GM12864 (cell line): Measurements from ENCODE around the gene ITFG1.
A peak's percentile ranks its signal among the peaks of the same experiment; 100 is the strongest.

ENCODE experiments used
- DNase-seq: peaks from one replicate; pipeline ENCODE4 v3.0.0-alpha.2; 2011; ENCODE audit warnings: low read depth
- H3K4me3 ChIP-seq: 2 replicates; pipeline ENCODE4 v1.5.1; 2011; ENCODE audit warnings: mild to moderate bottlenecking, low read depth, low read length, control low read depth
- CTCF ChIP-seq: IDR thresholded peaks from 2 replicates; pipeline ENCODE4 v1.5.1; 2011; ENCODE audit warnings: low read depth, mild to moderate bottlenecking, moderate library complexity, low read length, control low read depth, inconsistent platforms; ENCODE audit errors: missing control alignments

The ITFG1 gene

GRCh38 chr16:47150067-47150466 is 310.8 kb downstream of the ITFG1 start:
- no peak for DNase-seq
- no peak overlapping the region for H3K4me3 ChIP-seq
- no peak for TF ChIP-seq CTCF

DNA sequence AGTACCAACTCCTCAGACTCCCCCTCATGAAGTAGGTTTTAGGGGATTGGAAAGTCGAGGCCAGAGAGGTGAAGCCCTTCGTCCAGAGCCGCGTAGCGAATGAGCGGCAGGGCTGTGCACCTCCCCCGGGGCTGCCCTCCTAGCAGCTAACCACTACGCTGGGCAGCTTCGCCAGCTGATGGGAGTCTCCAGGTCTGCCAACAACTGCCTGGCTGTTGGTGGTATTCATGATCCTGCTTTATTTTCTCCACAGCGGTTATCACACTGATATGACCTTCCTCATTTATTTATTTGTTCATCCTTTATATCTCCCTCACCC is 316.3 kb downstream of the ITFG1 start:
- DNase-seq = no peak
- TF ChIP-seq CTCF = no peak
- H3K4me3 ChIP-seq = peak overlapping the region; percentile 80

DNA sequence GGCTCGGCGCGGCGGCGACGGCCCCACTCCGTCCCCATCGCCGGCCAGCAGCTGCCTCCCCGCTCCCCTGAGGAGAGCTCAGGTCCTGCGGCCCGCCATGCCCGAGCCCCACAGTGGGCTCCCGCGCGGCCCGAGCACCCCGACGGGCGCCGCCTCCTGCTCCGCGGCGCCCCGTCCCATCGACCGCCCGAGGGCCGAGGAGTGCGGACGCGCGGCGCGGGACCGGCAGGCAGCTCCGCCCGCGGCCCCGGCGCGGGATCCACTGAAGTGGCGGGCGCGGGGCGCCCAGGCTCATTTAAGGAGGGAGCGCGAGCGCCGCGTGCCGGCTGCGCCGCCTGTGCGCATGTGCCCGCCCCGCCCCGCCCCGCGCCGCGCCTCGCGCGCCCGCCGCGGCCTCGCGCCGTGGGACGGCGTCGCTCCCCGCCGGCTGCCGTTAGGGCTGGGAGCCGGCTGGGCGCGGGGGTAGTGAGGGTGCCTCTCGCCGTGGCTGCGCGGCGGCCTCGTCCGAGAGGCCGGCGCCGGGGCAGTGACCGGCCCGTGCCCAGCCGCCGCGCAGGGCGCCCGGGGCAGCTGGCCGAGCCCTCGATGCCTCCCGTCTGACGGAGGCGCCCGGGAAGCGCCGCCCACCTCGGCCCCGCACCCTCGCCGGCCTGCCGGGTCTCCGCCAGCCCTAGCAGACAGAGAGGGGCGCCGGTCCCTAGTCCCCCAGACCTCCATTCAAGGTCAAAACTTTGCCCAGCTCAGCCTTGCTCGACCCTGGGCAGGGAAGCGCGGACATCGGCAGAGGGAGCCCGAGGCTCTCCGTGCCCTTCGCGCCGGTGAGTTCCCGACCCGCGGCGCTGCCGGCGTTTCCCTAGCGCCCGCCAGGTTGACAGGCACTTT is 316.9 kb downstream of the ITFG1 start, which contains the start of gene NETO2:
Gene NETO2, minus strand, starts transcription at position 269 of the 882 bp plus-strand sequence. CDS start 333 bp downstream, outside the sequence.
- peak; percentile 68 for TF ChIP-seq CTCF
- no peak for DNase-seq
- peak within 1 kb of the TSS; percentile 80 for H3K4me3 ChIP-seq

DNA sequence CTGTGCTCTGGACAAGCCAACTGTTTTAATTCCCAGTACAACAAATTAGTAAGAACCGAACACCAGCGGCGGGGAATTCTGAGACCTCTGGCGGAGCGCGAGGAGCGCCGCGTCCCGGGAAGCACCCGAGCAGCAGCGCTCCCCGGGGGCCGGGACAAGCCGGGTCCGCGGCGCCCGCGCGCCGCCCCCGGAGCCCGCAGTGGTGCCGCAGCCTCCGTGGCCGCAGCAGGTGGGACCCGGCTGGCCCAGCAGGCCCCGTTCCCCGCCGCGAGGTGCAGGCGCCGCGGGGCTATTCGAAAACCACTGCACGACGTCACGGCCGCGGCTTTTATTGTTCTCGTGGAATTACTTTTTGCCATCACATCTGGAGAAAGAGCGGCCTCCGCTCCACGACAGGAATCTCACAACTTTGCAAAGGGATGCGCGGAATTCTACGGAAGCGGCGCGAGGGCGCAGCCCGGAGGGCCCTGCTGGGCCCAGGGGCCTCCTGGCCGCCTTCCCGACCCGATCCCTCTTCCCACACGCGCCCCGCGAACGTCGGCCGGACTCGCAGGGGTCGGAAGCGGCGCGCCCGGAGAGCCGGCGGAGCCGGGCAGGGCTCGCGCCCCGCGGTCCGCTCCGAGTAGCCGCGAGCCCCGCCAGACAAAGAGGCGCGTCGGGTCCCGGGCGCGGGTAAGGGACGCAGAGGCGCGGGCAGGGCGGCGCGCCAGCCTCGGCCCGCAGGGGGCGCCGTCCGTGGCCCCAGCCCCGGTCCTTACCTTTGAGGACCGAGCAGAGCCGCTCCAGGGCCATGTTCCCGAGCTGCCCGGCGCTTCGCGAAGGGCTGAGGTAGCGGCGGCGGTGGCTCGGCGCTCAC is 317.8 kb downstream of the ITFG1 start:
- DNase-seq = no peak
- H3K4me3 ChIP-seq = peak overlapping the region; percentile 80
- TF ChIP-seq CTCF = peak; percentile 72

DNA sequence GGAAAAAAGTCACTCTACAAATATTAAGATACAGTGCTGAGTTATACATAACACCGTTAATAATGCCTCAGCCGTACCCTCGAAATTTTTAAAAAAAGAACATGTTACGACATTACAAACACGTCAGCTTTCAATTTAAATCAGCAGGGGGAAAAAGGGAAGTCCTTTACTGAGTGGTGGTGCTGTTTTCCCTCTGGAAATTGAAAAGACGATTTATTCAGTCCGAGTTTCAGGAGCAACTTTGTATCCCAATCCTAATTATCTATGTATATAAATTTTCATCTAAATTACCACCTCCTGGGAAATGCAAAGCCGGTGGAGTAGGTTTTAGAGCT is 318.4 kb downstream of the ITFG1 start:
- DNase-seq = no peak
- no peak for TF ChIP-seq CTCF

GRCh38 chr16:47141773-47142485 is 318.9 kb downstream of the ITFG1 start:
- TF ChIP-seq CTCF = peak; percentile 97
- peak; percentile 90 for DNase-seq
- H3K4me3 ChIP-seq = peak overlapping the region; percentile 80

More for the DNA sequence above, 318.4 kb downstream of the ITFG1 start:
- H3K4me3 ChIP-seq = peak overlapping the region; percentile 80
